ENCODE data around the gene SEPTIN6.
"Not testable (repeated sequence)": the region's sequence is repeated elsewhere in the genome, so short reads cannot be mapped to it uniquely, and the experiment has no call there.

SEPTIN6 gene

DNA sequence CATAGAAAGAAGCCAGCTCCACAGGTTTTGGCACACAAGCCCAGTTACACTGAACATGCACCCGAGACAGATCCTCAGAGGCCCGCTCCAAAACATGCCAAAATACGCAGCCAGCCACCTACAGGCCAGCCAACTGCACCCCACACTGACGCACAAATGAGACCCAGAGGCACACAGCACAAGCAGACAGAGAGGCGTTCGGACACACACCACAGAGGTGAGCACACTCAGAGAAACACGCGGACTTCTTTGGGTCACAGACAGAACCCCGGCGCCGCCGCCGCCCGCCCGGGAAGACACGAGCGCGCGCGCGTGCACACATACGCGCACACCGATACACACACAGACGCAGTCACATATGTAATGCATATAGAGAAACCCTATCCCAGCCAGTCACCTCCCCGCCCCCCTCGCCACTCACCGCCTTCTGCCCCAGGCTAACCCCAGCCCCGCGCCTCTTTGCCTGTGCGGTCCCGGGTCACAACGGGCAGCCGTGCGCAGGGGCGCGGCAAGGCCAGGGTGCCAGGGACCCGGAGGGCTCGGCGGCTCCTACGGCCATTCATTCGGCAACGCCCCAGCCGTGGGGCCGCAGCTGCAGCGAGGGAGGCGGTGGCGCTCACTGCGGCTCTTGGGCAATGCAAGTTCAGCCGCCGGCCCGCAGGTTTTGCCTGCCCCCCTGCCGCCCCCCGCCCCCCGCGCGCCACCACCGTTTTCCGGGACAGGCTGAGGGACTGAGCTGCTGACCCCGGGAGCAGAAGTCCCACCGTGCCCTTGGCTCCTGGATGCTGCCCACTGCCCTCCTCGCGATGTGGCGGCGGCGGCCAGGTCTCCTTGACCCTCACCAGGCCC lies 553 bp downstream of the SEPTIN6 start:
- DNase-seq = peak in 8 of 10 donors; percentile 9 to 90 (median 24)
- intact Hi-C loops (cut with DNase I) = no loop called here

DNA sequence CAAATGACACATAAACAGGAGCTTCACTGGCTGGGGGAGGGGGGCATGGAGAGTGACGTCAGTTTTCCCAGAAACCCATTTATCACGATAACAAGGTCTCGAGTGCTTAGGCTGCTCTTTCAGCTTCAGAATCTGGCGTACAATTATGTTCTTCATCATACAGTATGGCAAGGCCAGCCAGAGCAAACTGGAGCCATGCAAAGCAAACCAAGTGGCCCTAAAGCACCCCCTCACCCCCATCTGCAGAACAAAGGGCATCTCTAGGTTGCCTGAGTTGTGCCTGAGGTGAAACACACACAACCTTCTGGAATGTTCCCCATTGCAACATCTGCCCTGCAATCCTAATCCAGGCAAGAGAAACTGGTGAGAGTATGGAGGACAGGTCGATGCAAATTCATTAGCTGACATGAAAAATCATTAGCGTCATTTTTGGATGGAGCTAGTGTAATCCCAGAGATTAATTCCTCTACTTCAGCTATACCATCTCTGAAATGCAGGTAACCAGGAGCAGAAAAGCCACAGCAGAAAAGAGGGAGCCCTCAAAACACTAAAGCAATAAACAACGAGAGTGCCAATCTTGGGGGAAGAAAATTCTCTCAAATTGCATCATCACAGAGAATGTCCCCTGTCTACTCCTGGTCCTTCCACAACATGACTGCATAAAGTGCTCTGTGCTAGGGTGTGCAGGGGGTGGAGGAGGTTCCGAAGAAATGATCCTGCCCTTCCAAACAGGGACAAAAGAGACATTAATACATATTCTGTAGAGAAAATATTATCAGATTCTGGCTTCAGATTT lies 1.8 kb downstream of the SEPTIN6 start:
- peak in 2 of 10 donors; percentile 10 to 71 for DNase-seq
- intact Hi-C loops (cut with DNase I) = no loop called here

DNA sequence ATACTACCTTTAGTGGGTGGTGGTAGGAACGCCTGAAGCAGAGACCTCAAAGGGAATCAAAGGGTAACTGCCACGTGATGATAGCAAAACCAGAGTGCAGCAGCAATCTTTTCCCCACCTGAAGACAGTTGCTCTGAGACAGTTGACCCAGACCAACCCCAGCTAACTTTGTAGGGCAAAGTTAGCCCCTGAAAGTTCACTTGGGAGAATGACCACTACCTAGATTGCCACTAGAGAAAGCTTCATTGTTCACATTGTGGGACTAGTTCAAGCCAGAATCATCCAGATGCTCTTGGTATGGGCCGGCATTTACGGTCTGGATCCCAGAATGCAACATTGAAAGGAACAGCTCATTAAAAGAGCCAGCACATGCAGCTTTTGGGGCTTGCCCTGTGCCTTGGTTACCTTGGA lies 4.1 kb downstream of the SEPTIN6 start:
- no peak for DNase-seq
- intact Hi-C loops (cut with DNase I) = no loop called here

DNA sequence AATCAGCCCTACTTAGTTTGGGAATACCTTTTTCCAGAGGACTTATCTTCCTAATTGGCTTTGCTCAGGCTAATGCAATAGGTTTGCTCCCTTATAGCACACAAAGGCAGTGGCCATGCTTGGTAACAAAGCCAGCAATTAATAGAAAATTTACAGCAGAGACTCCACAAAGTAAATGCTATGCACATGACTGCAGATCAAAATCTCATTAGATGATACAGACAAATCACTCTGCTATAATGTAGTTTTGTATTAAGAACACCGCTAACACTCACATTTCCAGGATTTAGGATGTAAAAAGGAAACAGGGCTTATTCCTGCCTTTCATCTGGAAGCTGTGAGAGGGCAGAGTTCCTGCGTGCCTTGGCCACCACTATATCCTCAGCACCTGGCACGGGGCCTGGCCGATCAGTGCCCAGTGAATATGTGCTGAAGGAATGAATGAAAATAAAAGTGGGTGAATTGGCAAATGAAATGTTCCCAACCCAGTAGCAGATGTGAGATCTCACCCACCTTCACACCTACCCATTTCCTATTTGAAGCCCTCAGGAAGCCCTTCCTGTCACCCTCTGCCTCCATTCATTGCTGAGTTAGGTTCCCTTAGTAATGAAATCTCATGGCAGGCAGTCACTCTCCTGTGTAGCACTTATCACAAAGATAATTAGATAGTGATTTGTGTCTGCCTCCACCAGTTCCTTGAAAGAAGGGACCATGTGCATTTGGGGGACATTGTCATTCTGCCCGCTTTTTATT lies 5.1 kb downstream of the SEPTIN6 start:
- DNase-seq = peak in 1 of 10 donors; percentile 77
- intact Hi-C loops (cut with DNase I) = no loop called here

DNA sequence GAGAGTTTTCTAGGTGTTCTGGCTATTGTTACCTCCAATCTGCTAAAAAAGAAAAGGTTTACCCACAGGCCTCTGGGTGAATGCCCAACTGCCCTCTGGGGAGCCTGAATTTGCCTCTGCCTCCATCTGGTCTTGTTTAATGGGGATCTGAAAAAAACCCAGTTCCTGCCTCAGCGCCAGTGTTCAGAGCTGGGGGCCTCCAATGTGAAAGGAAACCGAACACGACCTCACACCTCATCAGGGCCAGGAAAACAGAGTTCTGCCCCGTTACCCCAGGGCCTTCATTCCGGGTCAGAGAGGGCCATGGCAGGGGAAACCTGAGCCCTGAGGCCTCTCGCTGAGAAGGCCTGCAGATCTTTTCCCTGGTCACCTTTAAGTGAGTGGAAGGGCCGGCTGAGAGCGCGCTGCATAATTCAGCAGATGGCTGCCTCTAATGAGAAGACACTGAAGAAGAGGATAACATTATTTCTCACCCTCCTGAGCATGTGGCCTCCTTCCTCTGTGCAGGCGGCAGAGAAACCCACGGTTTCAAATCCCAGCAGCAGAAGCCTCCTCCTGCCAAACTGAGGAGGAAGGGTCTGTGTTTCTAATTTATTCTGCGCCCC lies 6.8 kb downstream of the SEPTIN6 start:
- intact Hi-C loops (cut with DNase I) = no loop called here
- peak in 1 of 10 donors; percentile 67 for DNase-seq

DNA sequence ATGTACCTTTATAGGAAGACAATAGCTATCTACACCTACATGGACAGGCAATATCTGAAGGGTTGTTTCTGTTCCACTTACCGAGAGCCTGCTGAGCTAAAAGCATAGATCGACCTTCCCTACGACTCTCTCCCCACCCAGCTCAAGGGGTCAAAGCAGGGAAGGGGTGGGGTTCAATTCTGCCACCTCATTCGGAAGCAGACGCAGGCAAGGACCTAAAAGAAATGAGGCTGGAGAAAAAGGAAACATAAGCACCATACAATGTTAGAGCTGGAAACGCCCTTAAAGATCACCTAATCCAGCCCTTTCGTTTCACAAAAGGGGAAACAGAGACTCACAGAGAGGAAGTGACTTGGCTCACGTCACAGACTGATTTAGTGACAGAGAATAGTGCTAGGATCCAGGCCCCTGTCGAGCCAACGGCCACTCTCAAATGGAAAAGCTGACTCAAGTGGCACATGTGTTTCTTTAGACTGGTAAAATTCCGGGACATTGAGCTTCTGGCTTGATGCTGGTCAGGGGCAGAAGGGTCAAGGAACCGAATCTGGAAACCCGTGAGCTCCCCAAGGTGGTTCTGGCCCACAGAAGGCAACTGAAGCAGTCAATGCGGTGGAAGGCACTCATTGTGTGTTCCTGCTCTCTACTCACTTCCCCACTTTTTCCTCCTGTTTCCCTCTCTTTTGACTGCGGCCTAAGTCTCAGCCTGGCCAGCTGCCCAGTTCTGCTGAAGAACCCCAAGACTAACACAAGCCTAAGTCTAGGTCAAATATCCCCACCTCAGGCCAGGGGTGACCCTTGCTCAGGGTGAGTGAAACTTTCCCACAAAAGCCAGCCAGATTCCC lies 7.5 kb downstream of the SEPTIN6 start:
- intact Hi-C loops (cut with DNase I) = no loop called here
- no peak for DNase-seq

DNA sequence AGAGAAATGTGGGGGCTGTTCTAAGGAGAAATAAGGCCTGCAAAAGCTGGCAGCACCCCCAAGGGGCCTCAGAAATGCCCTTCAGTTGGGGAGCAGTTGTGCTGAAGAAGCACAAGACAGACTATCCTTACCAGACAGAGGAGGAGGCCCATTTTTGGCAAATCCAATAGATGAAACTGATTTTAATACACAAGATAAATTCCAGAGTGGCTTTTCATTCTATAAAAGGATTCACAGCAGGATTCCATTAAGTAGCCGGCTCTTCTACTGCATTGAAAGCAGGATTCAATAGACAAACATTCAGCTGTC lies 8.1 kb downstream of the SEPTIN6 start:
- no peak for DNase-seq
- intact Hi-C loops (cut with DNase I) = no loop called here

DNA sequence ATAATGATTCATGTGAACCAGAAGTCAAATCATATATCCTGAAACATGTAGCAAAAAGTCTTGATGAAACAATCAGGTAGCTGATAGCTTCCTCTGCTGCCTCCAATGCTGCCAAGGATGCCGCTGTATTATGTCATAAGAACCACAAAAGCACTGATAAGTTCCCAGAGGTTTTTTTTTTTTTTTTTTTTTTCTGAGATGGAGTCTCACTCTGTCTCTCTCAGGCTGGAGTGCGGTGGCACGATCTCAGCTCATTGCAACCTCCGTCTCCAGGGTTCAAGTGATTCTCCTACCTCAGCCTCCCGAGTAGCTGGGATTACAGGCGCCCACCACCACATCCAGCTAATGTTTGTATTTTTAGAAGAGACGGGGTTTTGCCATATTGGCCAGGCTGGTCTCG lies 8.7 kb downstream of the SEPTIN6 start:
- intact Hi-C loops (cut with DNase I); DNase-seq: not testable (repeated sequence)

DNA sequence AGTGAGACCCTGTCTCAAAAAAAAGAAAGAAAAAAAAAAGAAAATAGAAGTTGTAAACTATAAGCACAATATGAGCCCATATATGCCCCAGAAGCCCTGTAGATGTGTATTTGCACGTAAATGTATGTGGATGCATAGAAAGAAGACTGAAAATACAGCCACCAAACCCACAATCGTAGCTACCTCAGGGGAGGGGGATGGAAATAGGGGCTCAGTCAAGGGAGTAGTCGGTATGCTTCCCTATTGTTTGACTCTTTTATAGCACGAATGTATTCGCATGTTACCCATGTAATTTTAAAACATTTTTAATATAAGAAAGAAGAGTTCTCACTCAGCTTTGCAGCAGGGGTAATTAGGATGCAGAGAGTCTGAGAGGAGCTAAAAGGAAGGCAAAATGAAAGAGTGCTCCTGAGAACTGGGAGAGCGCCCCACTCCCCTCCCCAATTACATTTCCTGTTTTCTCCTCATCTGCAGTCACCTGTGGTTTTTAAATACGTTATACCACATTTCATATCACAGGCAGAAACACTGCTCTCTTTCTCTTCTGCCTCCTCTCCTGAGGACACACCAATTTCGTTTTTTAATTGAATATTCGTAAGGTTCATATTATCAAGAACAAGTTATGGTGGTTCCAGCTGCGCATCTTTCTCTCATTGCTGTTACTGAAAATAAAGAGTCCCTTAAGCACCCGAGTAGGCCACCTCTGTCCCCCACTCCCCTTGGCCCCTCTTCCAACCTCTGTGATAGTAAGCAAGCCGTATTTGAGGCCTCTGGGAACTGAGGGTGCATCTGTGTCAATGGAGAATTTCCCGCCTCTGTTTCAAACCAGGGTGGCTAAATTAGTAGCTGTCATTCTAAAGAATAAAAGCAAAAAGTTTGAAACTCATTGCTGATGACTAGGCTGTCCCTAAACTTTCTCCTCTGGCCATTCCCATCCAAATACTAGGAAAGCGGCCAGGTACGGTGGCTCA lies 10.7 kb downstream of the SEPTIN6 start:
- intact Hi-C loops (cut with DNase I) = no loop called here
- no peak for DNase-seq

DNA sequence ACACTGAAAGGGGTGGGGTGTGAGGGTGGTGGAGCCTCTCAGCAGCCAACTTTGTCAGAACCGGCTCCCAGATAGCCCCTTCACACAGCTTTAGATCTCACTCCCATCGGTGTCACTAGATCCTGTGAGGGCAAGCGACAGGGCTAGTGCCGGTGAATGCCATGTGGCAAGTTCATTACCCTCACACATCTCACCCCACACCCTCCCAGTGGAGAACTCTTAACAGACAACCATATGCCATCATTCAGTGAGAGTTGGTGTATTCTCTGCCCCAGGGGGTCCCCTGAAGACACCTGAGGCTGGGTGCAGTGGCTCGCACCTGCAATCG lies 15.3 kb downstream of the SEPTIN6 start:
- DNase-seq = no peak
- intact Hi-C loops (cut with DNase I) = no loop called here

DNA sequence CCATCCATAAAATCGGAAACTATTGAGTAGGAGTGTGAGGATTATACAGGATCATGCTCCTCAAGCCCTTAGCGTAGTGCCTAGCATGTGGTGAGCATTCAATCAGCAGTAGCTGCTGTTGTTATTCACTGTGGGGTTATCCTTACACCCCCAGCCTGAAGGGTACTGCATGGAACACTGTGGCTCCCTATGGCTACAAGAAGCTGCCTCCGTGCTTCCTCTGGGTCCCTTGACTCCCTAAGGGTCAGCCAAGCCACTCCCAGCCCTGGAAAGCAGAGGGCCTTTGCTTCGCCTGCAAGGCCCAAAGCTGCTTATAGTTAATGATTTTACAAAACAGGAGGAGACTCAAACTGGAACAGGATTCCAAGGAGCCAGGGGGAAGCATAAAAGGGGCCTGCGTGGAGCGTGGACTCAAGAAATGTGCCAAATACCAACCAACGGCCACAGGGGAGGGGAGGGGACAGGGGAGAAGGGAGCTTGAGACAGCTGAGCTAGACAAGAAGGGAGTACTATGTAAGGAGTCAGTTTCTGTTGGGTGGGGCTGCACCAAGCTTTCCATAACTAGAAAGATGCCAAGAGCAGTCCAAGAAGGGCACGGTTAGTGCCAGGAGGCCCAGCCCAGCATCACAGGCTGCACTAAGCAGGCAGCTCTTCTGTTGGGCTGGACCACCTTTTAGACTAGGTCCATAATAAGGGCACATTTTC lies 15.9 kb downstream of the SEPTIN6 start:
- intact Hi-C loops (cut with DNase I) = no loop called here
- no peak for DNase-seq

DNA sequence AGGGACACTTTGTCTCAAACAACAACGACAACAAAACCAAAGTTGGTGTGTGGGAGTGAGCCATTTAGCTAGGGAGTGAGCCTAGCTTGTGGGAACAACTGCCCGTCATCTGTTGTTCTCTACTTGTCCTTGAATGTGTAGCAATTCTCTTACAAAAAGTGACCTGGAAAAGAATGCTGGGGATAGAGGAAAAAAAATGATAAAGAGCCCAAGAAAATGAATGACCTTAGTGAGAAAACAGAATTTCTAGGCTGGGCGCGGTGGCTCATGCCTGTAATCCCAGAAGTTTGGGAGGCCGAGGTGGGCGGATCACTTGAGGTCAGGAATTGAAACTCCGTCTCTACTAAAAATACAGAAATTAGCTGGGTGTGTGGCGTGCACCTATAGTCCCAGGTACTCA lies 19.6 kb downstream of the SEPTIN6 start:
- intact Hi-C loops (cut with DNase I) = no loop called here
- no peak for DNase-seq

DNA sequence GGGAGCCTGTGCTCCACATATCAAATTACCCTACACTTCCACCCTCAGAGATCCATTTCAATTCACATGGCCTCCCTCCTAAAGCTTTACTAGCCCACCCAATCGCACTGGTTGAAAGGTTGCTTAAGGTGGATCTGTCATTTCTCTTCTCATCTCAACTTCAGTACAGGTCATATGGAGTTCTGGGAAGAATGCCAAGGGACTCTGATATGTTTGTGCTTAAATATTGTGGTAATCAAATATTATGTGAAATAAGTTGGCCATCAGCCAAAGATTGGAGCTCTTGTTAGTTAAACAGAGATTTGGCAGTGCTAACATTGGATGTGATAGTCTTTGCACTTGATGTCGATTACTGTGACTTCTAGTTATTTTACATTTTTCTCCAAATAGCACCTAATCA lies 20.5 kb downstream of the SEPTIN6 start:
- no peak for DNase-seq
- intact Hi-C loops (cut with DNase I) = no loop called here

DNA sequence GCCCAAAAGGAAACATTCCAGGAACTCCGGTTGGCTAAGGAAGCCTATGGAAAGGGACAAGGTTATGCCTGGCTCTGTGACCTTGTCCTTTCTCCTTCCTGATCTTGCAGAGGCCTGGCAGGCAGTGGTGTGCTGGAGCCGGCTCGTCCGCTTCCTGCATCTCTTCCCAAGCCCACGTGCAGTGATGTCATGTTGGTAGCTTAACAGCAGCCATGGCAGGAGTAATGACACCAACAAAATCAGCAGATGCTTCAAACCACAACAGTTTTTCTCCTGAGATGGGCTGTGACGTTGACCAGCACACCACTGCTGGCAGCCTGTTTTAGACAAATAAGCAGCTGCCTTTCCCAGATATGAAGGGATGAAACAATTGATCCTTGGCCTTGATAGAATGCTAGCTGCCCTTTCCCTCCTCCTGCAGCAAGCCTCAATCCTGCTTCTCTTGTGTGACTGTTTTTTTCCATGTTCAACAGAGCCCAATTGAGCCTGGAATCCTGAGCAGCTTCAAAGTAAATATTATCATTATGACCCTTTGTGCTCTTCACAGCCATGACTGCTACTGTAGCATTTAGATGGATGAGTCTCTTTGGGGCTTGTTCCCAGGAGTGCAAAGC lies 23.4 kb downstream of the SEPTIN6 start:
- intact Hi-C loops (cut with DNase I) = no loop called here
- no peak for DNase-seq

DNA sequence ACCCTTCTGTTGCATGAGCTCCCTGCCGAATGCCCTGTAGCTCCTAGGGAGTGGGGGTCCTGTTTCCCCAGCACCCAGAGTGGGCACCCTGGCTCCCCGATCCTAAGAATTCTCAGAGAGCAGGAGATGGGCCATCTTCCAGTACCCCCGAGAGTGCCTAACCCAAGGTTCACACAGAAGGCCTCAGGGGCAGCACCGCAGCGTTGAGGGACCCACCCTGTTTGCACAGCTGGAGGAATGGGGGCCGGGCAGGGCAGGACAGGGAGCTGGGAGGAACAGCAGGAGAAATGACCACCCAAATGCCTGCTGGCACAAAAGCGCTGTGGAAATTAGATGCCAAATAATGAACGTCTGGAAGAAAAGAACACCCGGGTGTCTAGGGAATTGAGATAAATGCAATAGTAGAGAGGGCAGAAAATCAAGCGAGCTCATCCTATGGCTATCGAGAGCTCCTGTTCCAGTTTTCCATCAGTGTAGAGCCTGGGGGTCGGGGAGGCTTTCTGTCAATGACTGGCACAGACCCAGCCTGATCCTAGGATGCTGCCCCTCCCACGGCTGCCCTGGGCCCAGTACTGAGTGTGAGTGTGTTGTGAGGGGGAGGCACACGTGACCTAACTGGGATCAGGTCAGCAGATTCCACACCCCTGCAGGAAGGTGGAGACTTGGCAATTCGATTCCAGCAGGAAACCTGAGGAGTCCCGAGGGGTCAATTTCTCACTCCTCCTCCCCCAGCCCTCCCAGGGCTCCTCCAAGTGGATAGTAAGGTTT lies 25.7 kb downstream of the SEPTIN6 start:
- intact Hi-C loops (cut with DNase I) = no loop called here
- DNase-seq = no peak

DNA sequence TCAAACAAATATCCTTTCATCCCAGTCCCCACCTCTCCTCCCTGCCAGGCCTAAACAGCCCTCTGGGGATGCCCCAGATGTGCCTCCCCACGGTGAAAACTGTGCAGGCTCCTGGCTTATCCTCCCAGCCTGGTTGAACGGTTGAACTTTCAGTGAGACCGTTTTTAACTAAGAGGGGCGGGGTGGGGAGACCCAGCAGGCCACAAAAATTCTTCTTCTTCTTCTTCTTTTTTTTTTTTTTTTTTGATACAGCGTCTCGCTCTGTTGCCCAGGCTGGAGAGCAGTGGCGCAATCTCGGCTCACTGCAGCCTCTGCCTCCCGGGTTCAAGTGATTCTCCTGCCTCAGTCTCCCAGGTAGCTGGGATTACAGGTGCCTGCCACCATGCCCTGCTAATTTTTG lies 28.1 kb downstream of the SEPTIN6 start:
- intact Hi-C loops (cut with DNase I) = not testable (repeated sequence)

DNA sequence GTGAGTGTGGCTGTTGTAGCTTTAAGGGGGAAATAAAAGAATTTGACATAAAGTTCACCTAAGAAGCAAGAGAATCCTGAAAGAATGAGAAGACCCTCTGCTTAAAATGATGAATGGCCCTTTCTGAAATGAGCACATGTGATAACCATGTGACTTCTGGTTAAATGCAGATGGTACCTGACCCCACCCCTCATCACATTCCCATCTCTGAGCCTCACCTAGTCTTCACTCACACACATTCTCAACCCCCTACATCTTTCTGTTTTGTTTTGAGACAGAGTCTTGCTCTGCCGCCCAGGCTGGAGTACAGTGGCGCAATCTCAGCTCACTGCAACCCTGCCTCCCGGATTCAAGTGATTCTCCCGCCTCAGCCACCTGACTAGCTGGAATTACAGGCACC lies 31.5 kb downstream of the SEPTIN6 start:
- DNase-seq = no peak
- intact Hi-C loops (cut with DNase I) = no loop called here

More for the DNA sequence above, 28.1 kb downstream of the SEPTIN6 start:
- not testable (repeated sequence) for DNase-seq
